Smooth muscle cell (in vitro differentiated cells): ENCODE results near the gene TLR9. TPM values are rescaled to one million over a fixed set of nuclear protein-coding genes. Genes with fewer than 3 reads are reported as not detected.

Source experiments
- DNase-seq: peaks from one replicate; lab custom pipeline; 2025; ENCODE audit not compliant: unreplicated experiment; lab: John Stamatoyannopoulos, UW
- H2AFZ ChIP-seq: fragments of 200-600 bp; sonication (generic); 2 replicates; pipeline ENCODE4 v1.6.0; 2016; ENCODE audit warnings: antibody characterized with exemption, low read depth, mild to moderate bottlenecking
- H3F3A ChIP-seq: fragments of 200-600 bp; sonication (generic); 2 replicates; pipeline ENCODE4 v1.6.0; 2017; ENCODE audit warnings: antibody characterized with exemption, low read depth
- H3K27ac ChIP-seq: fragments of 200-600 bp; sonication (generic); 2 replicates; pipeline ENCODE4 v1.5.1; 2016; ENCODE audit warnings: low read depth, mild to moderate bottlenecking
- H3K27me3 ChIP-seq: fragments of 200-600 bp; sonication (generic); 2 replicates; pipeline ENCODE4 v1.6.1; 2016; ENCODE audit warnings: low read depth, mild to moderate bottlenecking
- H3K36me3 ChIP-seq: fragments of 200-600 bp; sonication (generic); 2 replicates; pipeline ENCODE4 v1.5.1; 2016; ENCODE audit warnings: low read depth
- H3K4me1 ChIP-seq: fragments of 200-600 bp; sonication (generic); 2 replicates; pipeline ENCODE4 v1.5.1; 2016; ENCODE audit warnings: low read depth
- H3K4me2 ChIP-seq: fragments of 200-600 bp; sonication (generic); 2 replicates; pipeline ENCODE4 v1.6.0; 2016; ENCODE audit warnings: mild to moderate bottlenecking
- H3K4me3 ChIP-seq: fragments of 200-600 bp; sonication (generic); 2 replicates; pipeline ENCODE4 v1.5.1; 2016; ENCODE audit warnings: mild to moderate bottlenecking
- H3K79me2 ChIP-seq: fragments of 200-600 bp; sonication (generic); 2 replicates; pipeline ENCODE4 v1.6.0; 2016; ENCODE audit warnings: low read depth, mild to moderate bottlenecking
- H3K9ac ChIP-seq: fragments of 200-600 bp; sonication (generic); 2 replicates; pipeline ENCODE4 v1.6.0; 2016; ENCODE audit warnings: low read depth
- H3K9me3 ChIP-seq: fragments of 200-600 bp; sonication (generic); replicated peaks from 2 replicates; pipeline ENCODE4 v1.5.1; 2016; ENCODE audit warnings: low read depth
- H4K20me1 ChIP-seq: fragments of 200-600 bp; sonication (generic); 2 replicates; pipeline ENCODE4 v1.6.0; 2016; ENCODE audit warnings: low read depth
- CTCF ChIP-seq: fragments of 200-600 bp; sonication (generic); IDR thresholded peaks from 2 replicates; pipeline ENCODE4 v1.5.1; 2017; ENCODE audit warnings: borderline replicate concordance, mild to moderate bottlenecking, antibody characterized with exemption; ENCODE audit not compliant: insufficient read depth, poor library complexity, severe bottlenecking
- WGBS: methylation state at CpG from one replicate; pipeline ENCODE4 v1.1.7; 2016; ENCODE audit warnings: low lambda C conversion rate; 5-methylcytosine and 5-hydroxymethylcytosine counted together
- polyA plus RNA-seq: library from polyadenylated mRNA; unstranded; fragments of >200 nt; fragmentation: Nextera tagmentation; extraction: Ambion mirVana; gene quantifications from 2 replicates; pipeline ENCODE4 v1.2.1, GENCODE V29; 2016
- total RNA-seq: library from RNA; depleted of rRNA; stranded (reverse); fragments of >200 nt; gene quantifications from 2 replicates; pipeline ENCODE4 v1.2.3, GENCODE V29; 2014

The TLR9 gene
- total and polyA plus RNA-seq, 2 experiments from 2014 or later, result 0.09 TPM; not detected in 1

- H3K4me1 ChIP-seq, result no peaks in the 10 kb centered on the region
- H3K79me2 ChIP-seq, result no peaks in the 10 kb centered on the region
- no peak overlapping the region for H3K4me2 ChIP-seq
- no peaks in the 10 kb centered on the region for H3K27me3 ChIP-seq
- TF ChIP-seq CTCF, result no peak
- H3K27ac ChIP-seq, result no peak overlapping the region
- no peaks in the 10 kb centered on the region for H4K20me1 ChIP-seq
- 90% methylated on average over 3 of the region's 3 CpGs for WGBS
- H3K4me3 ChIP-seq, result no peak overlapping the region
- no peaks in the 10 kb centered on the region for H3K36me3 ChIP-seq
- no peaks in the 10 kb centered on the region for H3F3A ChIP-seq
- H2AFZ ChIP-seq, result no peak overlapping the region
- H3K9ac ChIP-seq, result no peak overlapping the region
- H3K9me3 ChIP-seq, result no peaks in the 10 kb centered on the region
- no peak for DNase-seq
Measured at GRCh38 chr3:52185837-52186236, 39.6 kb downstream of the TLR9 start.

GRCh38 chr3:52185311-52185710 is 40.1 kb downstream of the TLR9 start:
- no peak overlapping the region for H3K4me3 ChIP-seq
- no peaks in the 10 kb centered on the region for H3F3A ChIP-seq
- no peak overlapping the region for H2AFZ ChIP-seq
- H3K36me3 ChIP-seq, result no peaks in the 10 kb centered on the region
- no peak for DNase-seq
- H3K27me3 ChIP-seq, result no peaks in the 10 kb centered on the region
- no peaks in the 10 kb centered on the region for H4K20me1 ChIP-seq
- no peaks in the 10 kb centered on the region for H3K79me2 ChIP-seq
- H3K4me1 ChIP-seq, result no peaks in the 10 kb centered on the region
- H3K27ac ChIP-seq, result no peak overlapping the region
- no peak for TF ChIP-seq CTCF
- 96% methylated on average over 6 of the region's 6 CpGs for WGBS
- no peak overlapping the region for H3K9ac ChIP-seq
- no peaks in the 10 kb centered on the region for H3K9me3 ChIP-seq
- no peak overlapping the region for H3K4me2 ChIP-seq

- DNase-seq, result no peak
- Histone ChIP-seq H3K79me2 (no peaks in the 10 kb centered on the region), H4K20me1 (no peaks in the 10 kb centered on the region), H3K27ac (no peak overlapping the region), H3K36me3 (no peaks in the 10 kb centered on the region), H3K9me3 (no peaks in the 10 kb centered on the region), H3K4me2 (no peak overlapping the region), H3K4me1 (no peaks in the 10 kb centered on the region), H2AFZ (no peak overlapping the region), H3K27me3 (no peaks in the 10 kb centered on the region), H3F3A (no peaks in the 10 kb centered on the region), H3K4me3 (no peak overlapping the region), H3K9ac (no peak overlapping the region)
- WGBS, result 89% methylated on average over 8 of the region's 8 CpGs
- no peak for TF ChIP-seq CTCF
Measured at GRCh38 chr3:52184690-52185089, 40.8 kb downstream of the TLR9 start.

- H3F3A ChIP-seq, result no peaks in the 10 kb centered on the region
- no peak for DNase-seq
- no peak for TF ChIP-seq CTCF
- no peaks in the 10 kb centered on the region for H3K79me2 ChIP-seq
- H3K27me3 ChIP-seq, result no peaks in the 10 kb centered on the region
- no peak overlapping the region for H3K4me2 ChIP-seq
- H3K9me3 ChIP-seq, result no peaks in the 10 kb centered on the region
- no peak overlapping the region for H3K27ac ChIP-seq
- no peaks in the 10 kb centered on the region for H4K20me1 ChIP-seq
- no peaks in the 10 kb centered on the region for H3K36me3 ChIP-seq
- WGBS, result 92% methylated on average over 7 of the region's 7 CpGs
- H3K4me1 ChIP-seq, result no peaks in the 10 kb centered on the region
- no peak overlapping the region for H3K9ac ChIP-seq
- no peak overlapping the region for H3K4me3 ChIP-seq
- H2AFZ ChIP-seq, result no peak overlapping the region
Measured at GRCh38 chr3:52183786-52184445, 41.5 kb downstream of the TLR9 start.
